MCF 10A (cell line): Measurements from ENCODE around the gene PFDN1. TPM values are rescaled to one million over a fixed set of nuclear protein-coding genes. Genes with fewer than 3 reads are reported as not detected.

Experiments used
- BruUV-seq: library from RNA; stranded (reverse); fragments of 400-500 nt; replicated peaks from 2 replicates; lab custom pipeline; 2021; lab: Mats Ljungman, UMichigan
- CTCF ChIA-PET: fragments of 300-600 bp; sonication (Branson Sonifier 250); formaldehyde crosslinking; extraction: SDS; loops from one replicate; lab custom pipeline; 2021; ENCODE audit warnings: antibody characterized with exemption, inconsistent platforms; lab: Yijun Ruan, JAX
- POLR2A ChIA-PET: fragments of 300-600, 350-650 bp; sonication (Branson Sonifier 250); formaldehyde crosslinking; extraction: SDS; loops from one replicate; lab custom pipeline; 2020; ENCODE audit warnings: antibody characterized with exemption, inconsistent platforms; lab: Yijun Ruan, JAX
- DNase-seq: peaks from one replicate; pipeline ENCODE4 v3.0.0-alpha.2; 2018; ENCODE audit not compliant: unreplicated experiment
- H3K27ac Mint-ChIP-seq: one replicate; pipeline ENCODE4 v1.8.0; 2022; ENCODE audit warnings: mild to moderate bottlenecking, low read depth, mixed read lengths; ENCODE audit not compliant: unreplicated experiment
- H3K27me3 Mint-ChIP-seq: one replicate; pipeline ENCODE4 v1.8.0; 2022; ENCODE audit warnings: mixed read lengths; ENCODE audit not compliant: insufficient read depth, unreplicated experiment
- H3K36me3 Mint-ChIP-seq: one replicate; pipeline ENCODE4 v1.8.0; 2022; ENCODE audit warnings: mild to moderate bottlenecking, moderate library complexity, mixed read lengths; ENCODE audit not compliant: insufficient read depth, unreplicated experiment
- H3K4me1 Mint-ChIP-seq: one replicate; pipeline ENCODE4 v1.8.0; 2022; ENCODE audit warnings: mixed read lengths; ENCODE audit not compliant: insufficient read depth, unreplicated experiment
- H3K4me3 Mint-ChIP-seq: one replicate; pipeline ENCODE4 v1.8.0; 2022; ENCODE audit warnings: mild to moderate bottlenecking, moderate library complexity, mixed read lengths; ENCODE audit not compliant: unreplicated experiment
- H3K9me3 Mint-ChIP-seq: one replicate; pipeline ENCODE4 v1.8.0; 2022; ENCODE audit warnings: mixed read lengths; ENCODE audit not compliant: unreplicated experiment
- intact Hi-C: fragments of 100-400 bp; cut with micrococcal nuclease; formaldehyde crosslinking; loops from 2 replicates; pipeline ENCODE4 v1.14.1; 2022
- total RNA-seq: library from RNA; stranded (reverse); gene quantifications from 2 replicates; pipeline ENCODE4 v1.2.3, GENCODE V29; 2022
- TF ChIP-seq, protein P1 (sequence below): fragments of 200-600 bp; IDR thresholded peaks from one replicate; pipeline ENCODE4 v1.8.0; 2022; ENCODE audit warnings: antibody characterized with exemption, mild to moderate bottlenecking; ENCODE audit not compliant: unreplicated experiment

Gene PFDN1
- total RNA-seq, 1 experiment from 2014 or later = 94.7 TPM

DNA sequence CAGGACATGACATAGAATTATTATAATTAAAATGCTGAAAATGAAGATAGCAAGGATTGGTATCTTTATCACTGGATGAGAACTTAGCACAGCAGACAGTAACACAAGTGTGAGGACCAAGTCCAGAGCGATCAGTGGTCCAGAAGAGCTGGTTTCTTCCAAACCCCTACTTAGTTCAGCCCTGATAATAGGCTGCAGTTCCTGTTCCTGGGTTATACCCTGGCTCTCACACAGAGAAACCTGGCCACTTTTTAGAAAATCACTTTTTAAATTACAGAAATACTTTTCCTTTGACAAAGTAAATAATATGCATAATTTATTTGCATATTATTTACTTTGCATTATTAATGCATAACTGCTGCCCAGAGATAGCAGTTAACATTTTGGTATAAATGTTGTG, 87.6 kb downstream of the PFDN1 start:
- BruUV-seq = no TSS peak
- Mint-ChIP-seq H3K4me1 (peaks cover 21% of the 10 kb centered on the region), H3K27me3 (no peaks in the 10 kb centered on the region), H3K9me3 (no peaks in the 10 kb centered on the region), H3K36me3 (no peaks in the 10 kb centered on the region), H3K27ac (no peak overlapping the region), H3K4me3 (no peak overlapping the region)
- TF ChIP-seq, protein P1, sequence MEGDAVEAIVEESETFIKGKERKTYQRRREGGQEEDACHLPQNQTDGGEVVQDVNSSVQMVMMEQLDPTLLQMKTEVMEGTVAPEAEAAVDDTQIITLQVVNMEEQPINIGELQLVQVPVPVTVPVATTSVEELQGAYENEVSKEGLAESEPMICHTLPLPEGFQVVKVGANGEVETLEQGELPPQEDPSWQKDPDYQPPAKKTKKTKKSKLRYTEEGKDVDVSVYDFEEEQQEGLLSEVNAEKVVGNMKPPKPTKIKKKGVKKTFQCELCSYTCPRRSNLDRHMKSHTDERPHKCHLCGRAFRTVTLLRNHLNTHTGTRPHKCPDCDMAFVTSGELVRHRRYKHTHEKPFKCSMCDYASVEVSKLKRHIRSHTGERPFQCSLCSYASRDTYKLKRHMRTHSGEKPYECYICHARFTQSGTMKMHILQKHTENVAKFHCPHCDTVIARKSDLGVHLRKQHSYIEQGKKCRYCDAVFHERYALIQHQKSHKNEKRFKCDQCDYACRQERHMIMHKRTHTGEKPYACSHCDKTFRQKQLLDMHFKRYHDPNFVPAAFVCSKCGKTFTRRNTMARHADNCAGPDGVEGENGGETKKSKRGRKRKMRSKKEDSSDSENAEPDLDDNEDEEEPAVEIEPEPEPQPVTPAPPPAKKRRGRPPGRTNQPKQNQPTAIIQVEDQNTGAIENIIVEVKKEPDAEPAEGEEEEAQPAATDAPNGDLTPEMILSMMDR = no peak
- ChIA-PET CTCF (interaction anchor here (0.6 to 3.4 kb wide), 9 partner anchors 10 to 589 kb away, joined by 3 to 19 read pairs (median 6); no protein-coding TSS in a partner anchor), POLR2A (interaction anchor here (1.1 to 3.4 kb wide), 7 partner anchors 9 to 131 kb away, joined by 3 to 23 read pairs (median 4); partner anchors contain the start of gene HBEGF)
- intact Hi-C loops = no loop called here
- no peak for DNase-seq

DNA sequence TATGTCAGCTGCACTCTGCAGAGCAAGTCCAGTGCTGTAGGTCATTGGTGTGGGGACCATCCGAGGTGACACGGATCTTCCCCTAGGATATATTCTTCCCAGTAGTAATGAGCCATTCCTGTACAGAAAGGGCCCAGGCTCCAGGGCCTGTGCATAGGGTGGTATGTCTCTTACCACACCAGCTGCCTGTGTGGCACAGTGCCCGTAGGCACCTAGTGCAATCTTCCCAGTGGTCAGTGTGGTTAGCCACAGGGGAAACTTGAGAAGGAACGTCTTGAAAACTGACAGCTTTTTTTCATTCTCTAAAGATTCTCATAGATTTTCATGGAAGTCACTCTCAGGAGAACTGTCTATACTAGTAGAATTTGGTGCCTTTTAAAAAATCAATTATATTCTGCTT, 88.1 kb downstream of the PFDN1 start:
- TF ChIP-seq, protein P1 = no peak
- ChIA-PET CTCF (interaction anchor here (0.5 to 3.4 kb wide), 6 partner anchors 9 to 351 kb away, joined by 3 to 19 read pairs (median 4); no protein-coding TSS in a partner anchor), POLR2A (interaction anchor here (0.6 to 3.4 kb wide), 6 partner anchors 9 to 187 kb away, joined by 3 to 23 read pairs (median 4); no protein-coding TSS in a partner anchor)
- DNase-seq = peak; percentile 89
- Mint-ChIP-seq H3K27ac (no peak overlapping the region), H3K4me3 (no peak overlapping the region), H3K9me3 (no peaks in the 10 kb centered on the region), H3K27me3 (no peaks in the 10 kb centered on the region), H3K36me3 (no peaks in the 10 kb centered on the region), H3K4me1 (peaks cover 17% of the 10 kb centered on the region)
- BruUV-seq = no TSS peak
- intact Hi-C loops = no loop called here

DNA sequence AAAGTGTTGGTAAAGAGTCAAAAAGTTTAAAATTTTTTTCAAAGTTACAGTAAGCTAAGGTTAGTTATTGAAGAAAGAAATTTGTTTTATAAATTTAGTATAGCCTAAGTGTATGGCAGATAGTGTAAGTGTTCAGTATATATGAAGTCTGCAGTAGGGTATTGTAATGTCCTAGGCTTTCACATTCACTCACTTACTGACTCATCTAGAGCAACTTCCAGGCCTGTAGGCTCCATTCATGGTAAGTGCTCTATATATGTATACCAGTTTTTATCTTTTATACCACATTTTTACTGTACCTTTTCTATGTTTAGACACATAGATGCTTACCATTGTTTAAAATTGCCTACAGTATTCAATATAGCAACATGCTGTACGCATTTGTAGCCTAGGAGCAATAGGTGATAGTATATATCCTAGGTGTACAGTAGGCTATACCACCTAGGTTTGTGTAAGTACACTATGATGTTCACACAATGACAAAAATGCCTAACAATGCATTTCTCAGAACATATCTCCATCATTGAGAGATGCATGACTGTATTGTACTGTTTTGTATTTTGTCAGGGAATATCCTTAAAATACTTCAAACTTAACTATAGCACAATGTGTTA, 89.4 kb downstream of the PFDN1 start:
- ChIA-PET CTCF (interaction anchor here (1.1 kb wide), 1 partner anchor 67 kb away, joined by 3 read pairs; no protein-coding TSS in a partner anchor), POLR2A (interaction anchor here (0.6 to 1.6 kb wide), 8 partner anchors 8 to 191 kb away, joined by 3 to 5 read pairs (median 3); no protein-coding TSS in a partner anchor)
- H3K27me3 Mint-ChIP-seq = no peaks in the 10 kb centered on the region
- TF ChIP-seq, protein P1 = no peak
- H3K27ac Mint-ChIP-seq = no peak overlapping the region
- no peak for DNase-seq
- peaks cover 15% of the 10 kb centered on the region for H3K4me1 Mint-ChIP-seq
- no peaks in the 10 kb centered on the region for H3K36me3 Mint-ChIP-seq
- H3K9me3 Mint-ChIP-seq = no peaks in the 10 kb centered on the region
- no peak overlapping the region for H3K4me3 Mint-ChIP-seq
- intact Hi-C loops = no loop called here
- BruUV-seq = no TSS peak

DNA sequence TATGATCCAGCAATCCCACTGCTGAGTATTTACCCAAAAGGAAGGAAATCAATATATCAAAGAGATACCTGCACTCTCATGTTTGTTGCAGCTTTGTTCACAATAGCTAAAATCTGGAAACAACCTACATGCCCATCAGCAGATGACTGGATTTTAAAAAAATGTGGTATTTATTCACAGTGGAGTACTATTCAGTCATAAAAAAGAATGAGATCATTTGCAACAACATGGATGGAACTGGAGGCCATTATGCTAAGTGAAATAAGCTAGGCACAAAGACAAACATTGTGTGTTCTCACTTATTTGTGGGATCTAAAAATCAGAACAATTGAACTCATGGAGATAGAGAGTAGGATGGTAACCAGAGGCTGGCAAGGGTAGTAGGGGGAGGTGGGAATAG, 94.8 kb downstream of the PFDN1 start:
- DNase-seq = no peak
- Mint-ChIP-seq H3K27ac (no peak overlapping the region), H3K36me3 (no peaks in the 10 kb centered on the region), H3K27me3 (no peaks in the 10 kb centered on the region), H3K9me3 (no peaks in the 10 kb centered on the region), H3K4me3 (no peak overlapping the region), H3K4me1 (no peaks in the 10 kb centered on the region)
- no TSS peak for BruUV-seq
- TF ChIP-seq, protein P1 = no peak
- ChIA-PET POLR2A (no interaction called here), CTCF (interaction anchor here (2.7 kb wide), 1 partner anchor 144 kb away, joined by 7 read pairs; no protein-coding TSS in a partner anchor)
- intact Hi-C loops = no loop called here
